ENCODE results near the gene NSD2.

DNA sequence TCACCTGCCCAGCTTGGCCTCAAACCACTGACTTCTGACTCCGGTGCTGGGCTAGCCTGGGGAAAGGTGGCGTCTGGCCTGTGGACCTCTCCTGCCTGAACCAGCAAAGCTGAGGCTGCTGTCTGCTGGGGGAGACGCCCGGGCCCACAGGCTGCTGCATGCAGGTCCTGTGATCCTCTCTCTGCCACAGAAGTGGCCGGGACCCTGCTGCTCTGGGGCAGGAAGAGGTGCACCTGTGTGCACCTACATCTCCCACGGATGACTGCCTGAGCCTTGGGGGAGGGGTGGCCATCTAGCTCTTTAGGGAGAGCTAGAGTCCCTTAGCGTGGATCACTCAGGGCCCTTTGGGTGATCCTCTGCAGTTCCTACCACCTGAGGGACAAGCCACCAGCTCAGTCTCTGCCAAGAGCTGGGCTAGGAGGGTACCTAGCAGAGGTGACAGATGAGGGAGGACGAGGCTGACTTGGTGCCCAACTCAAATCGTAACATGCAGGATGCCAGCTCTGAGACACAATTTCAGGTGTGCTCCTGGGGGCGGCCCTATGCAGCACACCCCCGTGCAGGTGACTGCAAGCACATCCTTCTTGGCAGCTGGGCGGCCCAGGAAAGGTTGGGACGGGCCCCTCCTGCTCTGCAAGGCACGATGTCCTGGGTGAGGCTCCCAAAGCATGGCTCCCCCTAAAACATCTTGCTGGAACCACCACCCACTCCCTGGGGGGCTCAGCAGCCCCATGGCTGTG lies 37.7 kb upstream of the NSD2 start:
- TF ChIP-seq, protein P1, sequence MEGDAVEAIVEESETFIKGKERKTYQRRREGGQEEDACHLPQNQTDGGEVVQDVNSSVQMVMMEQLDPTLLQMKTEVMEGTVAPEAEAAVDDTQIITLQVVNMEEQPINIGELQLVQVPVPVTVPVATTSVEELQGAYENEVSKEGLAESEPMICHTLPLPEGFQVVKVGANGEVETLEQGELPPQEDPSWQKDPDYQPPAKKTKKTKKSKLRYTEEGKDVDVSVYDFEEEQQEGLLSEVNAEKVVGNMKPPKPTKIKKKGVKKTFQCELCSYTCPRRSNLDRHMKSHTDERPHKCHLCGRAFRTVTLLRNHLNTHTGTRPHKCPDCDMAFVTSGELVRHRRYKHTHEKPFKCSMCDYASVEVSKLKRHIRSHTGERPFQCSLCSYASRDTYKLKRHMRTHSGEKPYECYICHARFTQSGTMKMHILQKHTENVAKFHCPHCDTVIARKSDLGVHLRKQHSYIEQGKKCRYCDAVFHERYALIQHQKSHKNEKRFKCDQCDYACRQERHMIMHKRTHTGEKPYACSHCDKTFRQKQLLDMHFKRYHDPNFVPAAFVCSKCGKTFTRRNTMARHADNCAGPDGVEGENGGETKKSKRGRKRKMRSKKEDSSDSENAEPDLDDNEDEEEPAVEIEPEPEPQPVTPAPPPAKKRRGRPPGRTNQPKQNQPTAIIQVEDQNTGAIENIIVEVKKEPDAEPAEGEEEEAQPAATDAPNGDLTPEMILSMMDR (IDR thresholded peaks at IDR 0.05): no peak
- TF ChIP-seq POLR2A (IDR thresholded peaks at IDR 0.05): no peak
